Kidney epithelial cell (primary cell): ENCODE data around the gene ITCH. TPM values are rescaled to one million over a fixed set of nuclear protein-coding genes. Genes with fewer than 3 reads are reported as not detected.

Source experiments
- DNase-seq: peaks from one replicate; pipeline ENCODE4 v3.0.0-alpha.2; 2010; ENCODE audit warnings: low read depth
- H3K27me3 ChIP-seq: 2 replicates; pipeline ENCODE4 v1.6.0; 2011; ENCODE audit warnings: low read length; ENCODE audit not compliant: control insufficient read depth, insufficient read depth
- H3K36me3 ChIP-seq: 2 replicates; pipeline ENCODE4 v1.5.1; 2011; ENCODE audit warnings: low read length; ENCODE audit not compliant: control insufficient read depth, insufficient read depth
- H3K4me3 ChIP-seq: 2 replicates; pipeline ENCODE4 v1.5.1; 2011; ENCODE audit warnings: low read depth, mild to moderate bottlenecking, control low read depth, low read length
- total RNA-seq: library from RNA; depleted of rRNA; stranded (reverse); fragments of >200 nt; gene quantifications from 2 replicates; pipeline ENCODE4 v1.2.3, GENCODE V29; 2015
- TF ChIP-seq, protein P1 (sequence below): IDR thresholded peaks from 2 replicates; pipeline ENCODE4 v1.5.1; 2011; ENCODE audit warnings: mild to moderate bottlenecking, moderate library complexity, low read length, control low read depth, inconsistent platforms; ENCODE audit not compliant: insufficient read depth, poor library complexity, severe bottlenecking

The ITCH gene
- total RNA-seq, 1 donor from 2014 or later, result 53.5 TPM

DNA sequence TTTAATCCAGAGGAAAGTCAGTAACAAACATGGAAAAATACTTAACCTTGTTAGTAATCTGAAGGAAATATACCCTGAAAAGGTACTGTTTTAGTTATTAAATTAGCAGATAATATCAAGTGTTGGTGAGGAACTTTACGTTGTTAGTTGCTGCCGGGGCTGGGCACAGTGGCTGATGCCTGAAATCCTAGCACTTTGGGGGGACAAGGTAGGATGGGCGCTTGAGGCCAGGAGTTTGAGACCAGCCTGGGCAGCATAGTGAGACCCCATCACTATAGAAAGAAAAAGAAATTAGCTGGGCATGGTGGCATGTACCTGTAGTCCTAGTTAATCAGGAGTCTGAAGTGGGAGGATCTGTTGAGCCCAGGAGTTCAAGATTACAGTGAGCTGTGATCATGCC is 80.5 kb downstream of the ITCH start:
- TF ChIP-seq, protein P1, sequence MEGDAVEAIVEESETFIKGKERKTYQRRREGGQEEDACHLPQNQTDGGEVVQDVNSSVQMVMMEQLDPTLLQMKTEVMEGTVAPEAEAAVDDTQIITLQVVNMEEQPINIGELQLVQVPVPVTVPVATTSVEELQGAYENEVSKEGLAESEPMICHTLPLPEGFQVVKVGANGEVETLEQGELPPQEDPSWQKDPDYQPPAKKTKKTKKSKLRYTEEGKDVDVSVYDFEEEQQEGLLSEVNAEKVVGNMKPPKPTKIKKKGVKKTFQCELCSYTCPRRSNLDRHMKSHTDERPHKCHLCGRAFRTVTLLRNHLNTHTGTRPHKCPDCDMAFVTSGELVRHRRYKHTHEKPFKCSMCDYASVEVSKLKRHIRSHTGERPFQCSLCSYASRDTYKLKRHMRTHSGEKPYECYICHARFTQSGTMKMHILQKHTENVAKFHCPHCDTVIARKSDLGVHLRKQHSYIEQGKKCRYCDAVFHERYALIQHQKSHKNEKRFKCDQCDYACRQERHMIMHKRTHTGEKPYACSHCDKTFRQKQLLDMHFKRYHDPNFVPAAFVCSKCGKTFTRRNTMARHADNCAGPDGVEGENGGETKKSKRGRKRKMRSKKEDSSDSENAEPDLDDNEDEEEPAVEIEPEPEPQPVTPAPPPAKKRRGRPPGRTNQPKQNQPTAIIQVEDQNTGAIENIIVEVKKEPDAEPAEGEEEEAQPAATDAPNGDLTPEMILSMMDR, result no peak
- H3K4me3 ChIP-seq, result no peak overlapping the region
- no peak for DNase-seq
- H3K36me3 ChIP-seq, result peaks cover 1% of the 10 kb centered on the region
- no peaks in the 10 kb centered on the region for H3K27me3 ChIP-seq

- no peaks in the 10 kb centered on the region for H3K27me3 ChIP-seq
- peaks cover 1% of the 10 kb centered on the region for H3K36me3 ChIP-seq
- no peak overlapping the region for H3K4me3 ChIP-seq
- DNase-seq, result no peak
- TF ChIP-seq, protein P1, result no peak
These were observed 82.3 kb downstream of the ITCH start for GRCh38 chr20:34445177-34446065.

GRCh38 chr20:34448517-34448916 is 85.4 kb downstream of the ITCH start:
- no peak for DNase-seq

GRCh38 chr20:34449674-34450592 is 86.9 kb downstream of the ITCH start:
- no peak overlapping the region for H3K4me3 ChIP-seq
- H3K27me3 ChIP-seq, result no peaks in the 10 kb centered on the region
- H3K36me3 ChIP-seq, result no peaks in the 10 kb centered on the region
- TF ChIP-seq, protein P1, result no peak
- DNase-seq, result no peak

More at GRCh38 chr20:34448517-34448916, 85.4 kb downstream of the ITCH start:
- Histone ChIP-seq H3K36me3 (peaks cover 1% of the 10 kb centered on the region), H3K27me3 (no peaks in the 10 kb centered on the region), H3K4me3 (no peak overlapping the region)
- TF ChIP-seq, protein P1, result no peak

GRCh38 chr20:34452281-34452982 is 89.4 kb downstream of the ITCH start:
- Histone ChIP-seq H3K36me3 (no peaks in the 10 kb centered on the region), H3K27me3 (no peaks in the 10 kb centered on the region), H3K4me3 (no peak overlapping the region)
- no peak for DNase-seq
- TF ChIP-seq, protein P1, result no peak
